Testis (tissue), 2 donors: ENCODE measurements around the gene EIF4A3.

Experiments
- CTCF ChIP-seq, 3 experiments: fragments of 450-650 bp in 2 of 3; fragments of 200-600 bp in 1 of 3; sonication (generic) in 1 of 3; IDR thresholded peaks; one replicate each; pipeline ENCODE4 v1.5.1; 2016 to 2019; ENCODE audit warnings: antibody characterized with exemption in 3 of 3, mild to moderate bottlenecking in 2 of 3, moderate library complexity in 1 of 3
- POLR2A ChIP-seq: fragments of 450-650 bp; IDR thresholded peaks from one replicate; pipeline ENCODE4 v1.6.1; 2017; ENCODE audit warnings: antibody characterized with exemption, mild to moderate bottlenecking, moderate library complexity

- TF ChIP-seq POLR2A (no peak), CTCF (IDR thresholded peaks at IDR 0.05) (no peak)
Observed at GRCh38 chr17:80187090-80187489, 40.2 kb upstream of the EIF4A3 start.
